Dermis microvascular lymphatic vessel endothelial cell (primary cell): ENCODE measurements around the gene HTRA3. TPM values are rescaled to one million over a fixed set of nuclear protein-coding genes. Genes with fewer than 3 reads are reported as not detected.
A peak's percentile ranks its signal among the peaks of the same experiment; 100 is the strongest.
"Not testable (repeated sequence)": the region's sequence is repeated elsewhere in the genome, so short reads cannot be mapped to it uniquely, and the experiment has no call there.

Experiments
- DNase-seq, 2 donors: peaks; one replicate each; pipeline versions ENCODE4 v3.0.0 to v3.0.0-alpha.2; 2010; ENCODE audit warnings: low read depth in 2 of 2
- total RNA-seq: library from RNA; depleted of rRNA; stranded (reverse); fragments of >200 nt; gene quantifications from 2 replicates; pipeline ENCODE4 v1.2.1, GENCODE V29; 2014

Gene HTRA3
- total RNA-seq, 1 donor from 2014 or later: 1.4 TPM

DNA sequence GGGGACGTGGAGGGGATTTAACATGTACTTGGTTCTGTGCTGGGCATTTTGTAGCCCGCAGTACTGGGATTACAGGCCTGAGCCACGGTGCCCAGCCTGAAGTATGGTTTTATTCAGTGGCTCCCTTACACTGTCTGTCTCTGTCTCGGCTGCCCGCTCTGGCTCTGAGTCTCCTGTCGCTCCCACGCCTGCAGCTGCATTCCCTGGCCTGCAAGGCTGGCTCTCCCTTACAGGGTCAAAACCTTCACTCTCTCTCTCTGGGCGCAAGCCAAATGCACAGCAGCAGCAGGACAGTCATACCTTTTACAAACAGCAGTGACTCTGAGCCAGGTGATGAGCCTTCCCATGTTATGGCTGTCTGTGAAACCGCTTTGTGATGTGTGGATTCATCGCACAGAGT lies 72.1 kb downstream of the HTRA3 start:
- no peak for DNase-seq

DNA sequence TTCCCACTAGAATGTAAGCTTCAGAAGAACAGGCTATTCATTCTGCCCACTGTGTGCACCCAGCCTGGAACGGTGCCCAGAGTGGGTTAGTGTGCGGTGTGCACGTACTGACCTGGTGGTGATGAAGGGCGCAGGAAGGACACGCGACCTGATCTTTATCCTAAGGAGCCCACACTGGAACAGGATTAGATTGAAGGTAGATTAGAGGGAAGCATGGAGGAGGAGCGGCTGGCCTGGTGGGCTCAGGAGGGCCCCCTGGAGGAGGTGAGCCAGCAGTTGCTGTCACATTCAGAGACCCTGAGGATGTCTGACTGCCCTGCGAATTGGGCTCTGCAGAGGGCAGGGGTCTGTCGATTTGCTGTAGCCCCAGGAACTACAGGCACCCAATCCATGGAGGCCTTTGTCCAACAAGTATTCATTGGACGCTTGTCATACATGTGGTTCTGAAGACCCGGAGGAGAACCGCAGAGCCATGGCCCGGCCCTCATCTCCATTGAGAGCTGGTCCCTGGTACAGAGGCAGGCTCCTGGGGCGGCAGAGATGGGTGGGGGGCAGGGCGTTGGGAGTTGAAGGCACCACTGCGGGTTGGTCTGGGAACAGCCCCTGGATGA lies 73.2 kb downstream of the HTRA3 start:
- DNase-seq: no peak

DNA sequence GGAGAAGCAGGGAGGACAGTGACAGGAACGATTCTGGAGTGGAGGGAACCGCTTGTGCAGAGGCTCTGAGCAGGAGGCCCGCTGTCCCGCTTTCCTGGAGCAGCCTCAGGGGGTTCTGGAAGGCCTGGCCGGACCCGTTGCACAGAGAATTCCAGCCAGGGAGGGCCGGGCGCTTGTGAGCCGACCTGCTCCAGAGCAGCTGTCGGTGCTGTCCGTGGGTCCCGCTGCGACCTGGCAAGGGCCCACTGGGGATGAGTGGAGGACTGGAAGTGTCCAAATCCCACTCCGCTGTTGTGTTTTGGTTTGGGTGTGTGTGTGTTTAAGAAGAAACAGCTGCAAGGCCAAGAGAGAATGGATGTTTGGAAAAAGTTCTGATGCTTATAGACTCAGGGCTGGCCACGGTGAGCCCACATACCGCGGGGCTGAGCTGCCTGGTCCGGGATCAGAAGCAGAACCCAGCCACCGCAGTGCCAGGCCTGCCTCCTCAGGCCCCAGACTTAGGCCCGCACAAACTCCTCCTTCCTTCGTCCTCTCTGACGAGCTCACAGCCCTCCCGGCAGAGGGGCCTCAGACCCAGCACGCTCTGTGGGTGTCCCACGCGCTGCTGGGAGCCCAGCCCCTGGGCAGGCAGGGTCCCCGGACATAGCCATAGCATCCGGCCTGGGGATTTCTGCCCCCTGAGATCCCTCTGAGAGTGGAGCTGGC lies 73.9 kb downstream of the HTRA3 start:
- DNase-seq: no peak

DNA sequence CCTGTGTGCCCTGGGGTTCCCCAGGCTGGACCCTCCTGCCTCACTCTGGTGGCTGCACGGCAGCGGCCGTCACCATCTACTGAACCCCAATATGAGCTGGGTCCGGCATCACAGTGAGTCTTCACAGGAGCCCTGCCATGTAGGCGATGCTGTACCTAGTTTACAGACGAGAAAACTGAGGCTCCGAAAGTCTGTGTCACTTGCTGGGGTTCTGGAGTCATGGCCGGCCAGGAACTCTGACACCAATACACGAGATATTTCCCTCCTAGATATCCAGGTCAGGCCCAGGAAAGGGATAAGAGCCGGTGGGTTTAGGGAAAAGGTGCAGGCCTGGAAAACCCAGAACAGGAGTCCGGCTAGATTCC lies 74.4 kb downstream of the HTRA3 start:
- DNase-seq: no peak

DNA sequence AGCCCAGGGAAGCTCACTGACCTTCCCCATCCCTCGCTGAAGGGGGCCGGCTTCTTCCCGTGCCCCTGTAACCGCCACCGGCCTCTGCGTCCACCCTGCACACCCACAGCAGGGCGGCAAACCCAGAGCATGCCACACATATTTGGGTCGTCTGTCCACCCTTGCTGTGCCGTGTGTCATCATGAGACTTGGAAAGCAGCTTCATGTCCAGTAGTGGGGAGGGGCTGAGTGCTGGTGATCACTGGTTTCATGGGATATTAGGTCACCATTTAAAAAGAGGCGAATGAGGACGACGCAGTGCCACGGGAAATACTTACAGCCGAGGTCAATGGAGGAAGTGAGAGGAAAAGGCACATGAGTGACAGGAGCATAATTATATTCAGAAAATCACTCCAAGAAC lies 74.8 kb downstream of the HTRA3 start:
- DNase-seq: no peak

DNA sequence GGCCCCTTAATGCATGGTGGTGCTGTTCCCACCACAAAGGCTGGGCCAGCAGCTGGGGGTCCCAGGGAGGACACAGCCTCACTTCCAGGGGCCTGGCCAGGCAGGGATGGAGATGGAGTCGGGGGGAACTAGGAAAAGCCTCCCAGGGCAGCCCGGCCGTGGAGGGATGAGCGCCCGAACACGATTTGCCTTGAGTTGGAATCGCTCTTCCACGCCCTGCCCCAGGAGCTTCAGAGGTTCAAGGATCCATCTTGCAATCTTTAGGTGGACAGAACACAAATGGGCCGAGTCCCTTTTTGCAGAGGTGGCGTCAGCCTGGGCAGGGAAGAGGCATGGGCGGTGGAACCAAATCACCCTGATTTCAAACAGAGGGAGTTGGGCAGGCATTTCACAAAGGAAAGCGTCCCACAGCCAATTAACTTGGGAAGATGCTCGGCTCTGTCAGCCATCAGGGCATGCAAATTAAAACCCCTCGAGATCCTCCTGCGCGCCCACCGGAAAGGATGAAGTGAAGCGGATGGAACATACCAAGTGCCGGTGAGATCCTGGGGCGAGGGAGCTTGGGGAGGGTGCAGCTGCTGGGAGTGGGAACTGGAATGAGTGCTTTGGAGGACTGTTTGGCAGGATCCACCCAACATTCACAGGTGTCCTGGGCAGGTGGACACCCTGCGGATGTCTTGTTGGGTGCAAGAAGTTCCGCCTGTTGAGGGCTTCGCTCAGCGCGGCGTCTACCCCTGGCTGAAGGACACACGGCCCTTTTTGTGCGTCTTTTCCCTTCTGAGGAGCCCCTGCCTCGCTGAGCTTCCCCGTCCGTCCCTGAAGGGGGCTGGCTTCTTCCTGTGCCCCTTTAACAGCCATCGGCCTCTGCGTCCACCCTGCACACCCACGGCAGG lies 75.7 kb downstream of the HTRA3 start:
- no peak for DNase-seq

DNA sequence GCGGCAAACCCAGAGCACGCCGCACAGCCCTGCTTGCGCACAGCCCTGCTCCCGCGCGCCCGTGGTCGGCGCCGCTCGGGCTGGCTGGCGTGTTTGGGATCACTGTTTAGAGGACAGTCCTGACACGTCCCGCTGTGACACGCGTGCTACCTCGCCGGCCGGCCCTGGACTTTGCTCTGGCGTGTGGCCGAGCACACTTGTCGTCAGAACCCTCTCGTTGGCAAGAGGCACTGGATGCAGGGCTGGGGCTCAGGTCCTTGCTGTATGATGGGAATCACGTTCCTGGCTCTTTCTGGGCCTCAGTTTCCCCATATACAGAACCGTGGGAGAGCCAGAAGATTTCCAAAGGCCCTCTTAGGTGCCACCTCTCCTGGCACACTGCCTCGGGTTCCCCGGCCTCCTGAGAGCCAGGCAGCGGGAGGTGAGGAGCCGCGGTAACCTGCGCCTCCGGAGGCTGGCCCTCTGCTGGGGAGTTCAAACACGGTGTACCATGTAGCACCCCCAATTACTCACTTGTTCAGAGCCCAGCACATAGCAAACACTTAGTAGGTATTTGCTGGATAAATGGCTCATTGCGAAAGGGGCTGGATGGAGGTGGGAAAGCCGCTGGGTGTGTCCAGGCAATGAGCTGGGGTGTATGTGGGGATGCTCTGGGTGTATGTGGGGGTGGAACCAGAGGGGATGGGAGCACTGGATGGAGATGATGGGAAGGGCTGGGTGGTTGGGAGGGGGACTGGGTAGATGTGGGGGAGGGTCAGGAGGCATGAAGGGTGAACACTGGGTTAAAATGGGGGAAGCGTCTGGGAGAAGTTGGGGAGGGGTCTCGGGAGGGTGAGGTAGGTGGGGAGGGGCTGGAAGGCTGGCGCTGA lies 76.6 kb downstream of the HTRA3 start:
- no peak for DNase-seq

DNA sequence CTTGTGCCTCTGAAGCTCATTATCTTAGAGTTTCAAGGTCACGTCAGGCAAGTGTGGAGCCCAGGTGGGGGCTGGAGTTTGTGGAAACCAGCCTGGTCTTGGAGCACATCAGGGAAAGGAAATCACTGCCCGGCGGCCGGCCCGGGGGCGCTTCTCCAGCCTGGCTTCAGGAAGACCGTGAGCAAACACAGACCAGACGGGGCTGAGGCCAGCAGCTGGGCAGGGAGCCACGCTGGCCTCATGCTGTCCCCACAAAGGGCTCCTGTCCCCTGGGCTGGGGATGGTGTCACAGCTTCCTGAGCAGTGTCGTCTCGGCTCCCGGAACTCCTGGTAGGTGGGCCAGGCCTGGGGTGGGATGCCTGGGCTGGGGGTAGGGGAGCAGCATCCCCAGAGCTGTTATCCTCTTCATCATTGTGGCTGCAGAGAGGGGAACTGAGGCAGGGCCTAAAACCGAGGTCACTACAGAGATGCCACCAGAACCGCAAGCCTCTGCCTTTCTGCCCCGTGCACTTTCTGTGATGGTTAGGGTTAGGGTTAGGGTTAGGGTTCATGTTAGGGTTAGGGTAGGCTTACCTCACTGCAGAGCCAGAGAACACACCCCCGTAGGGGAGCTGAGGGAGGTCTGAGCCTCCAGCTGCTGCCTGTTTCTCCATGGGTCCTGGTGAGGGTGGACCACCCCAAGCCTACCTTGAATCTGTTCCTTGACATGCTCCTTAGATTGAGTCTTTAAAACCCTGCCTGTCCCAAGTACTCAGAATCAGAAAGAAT lies 77.5 kb downstream of the HTRA3 start:
- DNase-seq: peak in 1 of 2 donors; percentile 29

DNA sequence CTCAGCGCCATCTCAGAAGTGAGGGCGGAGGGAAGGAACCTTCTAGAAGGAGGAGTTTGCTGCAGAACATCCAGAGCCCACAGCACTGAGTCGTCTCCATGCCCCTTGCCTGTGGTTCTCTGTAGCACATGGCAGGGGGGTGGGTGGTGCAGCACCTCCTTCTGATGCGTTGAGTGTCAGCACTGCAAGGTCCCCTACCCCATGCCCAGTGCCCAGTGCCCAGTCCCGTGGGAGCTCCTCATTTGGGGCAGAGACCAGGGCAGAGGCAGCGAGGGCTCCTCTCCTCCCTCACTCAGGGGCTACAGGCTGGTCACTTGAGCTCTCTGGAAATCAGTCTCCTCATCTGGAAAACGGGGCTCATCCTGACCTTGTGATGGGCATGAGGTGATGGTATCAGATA lies 78.1 kb downstream of the HTRA3 start:
- DNase-seq: no peak

DNA sequence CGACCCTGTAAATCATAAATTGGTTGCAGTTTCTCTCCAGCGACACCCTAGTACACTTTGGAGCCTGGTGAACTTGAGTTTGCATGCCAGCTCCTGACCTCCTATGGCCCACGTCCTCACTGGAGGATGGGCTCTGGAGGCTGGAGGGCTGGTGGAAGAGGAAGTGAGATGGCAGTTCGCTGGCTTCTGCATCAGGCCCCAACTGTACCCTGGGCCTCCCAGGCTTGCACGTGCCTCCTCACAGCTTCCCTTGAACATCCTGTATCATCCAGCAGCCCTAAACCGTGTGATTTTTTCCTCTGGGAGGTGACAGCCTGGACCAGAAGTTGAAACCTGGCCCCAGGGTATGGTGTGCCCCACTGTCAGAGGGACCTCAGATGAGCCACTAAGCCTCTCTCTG lies 78.5 kb downstream of the HTRA3 start:
- no peak for DNase-seq

DNA sequence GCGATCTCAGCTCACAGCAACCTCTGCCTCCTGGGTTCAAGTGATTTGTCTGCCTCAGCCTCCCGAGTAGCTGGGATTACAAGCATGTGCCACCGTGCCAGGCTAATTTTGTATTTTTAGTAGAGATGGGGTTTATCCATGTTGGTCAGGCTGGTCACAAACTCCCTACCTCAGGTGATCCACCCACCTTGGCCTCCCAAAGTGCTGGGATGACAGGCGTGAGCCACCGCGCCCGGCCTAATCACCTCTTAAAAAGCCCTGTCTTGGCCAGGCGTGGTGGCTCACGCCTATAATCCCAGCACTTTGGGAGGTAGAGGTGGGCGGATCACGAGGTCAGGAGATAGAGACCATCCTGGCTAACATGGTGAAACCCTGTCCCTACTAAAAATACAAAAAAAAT lies 79.7 kb downstream of the HTRA3 start:
- not testable (repeated sequence) for DNase-seq

DNA sequence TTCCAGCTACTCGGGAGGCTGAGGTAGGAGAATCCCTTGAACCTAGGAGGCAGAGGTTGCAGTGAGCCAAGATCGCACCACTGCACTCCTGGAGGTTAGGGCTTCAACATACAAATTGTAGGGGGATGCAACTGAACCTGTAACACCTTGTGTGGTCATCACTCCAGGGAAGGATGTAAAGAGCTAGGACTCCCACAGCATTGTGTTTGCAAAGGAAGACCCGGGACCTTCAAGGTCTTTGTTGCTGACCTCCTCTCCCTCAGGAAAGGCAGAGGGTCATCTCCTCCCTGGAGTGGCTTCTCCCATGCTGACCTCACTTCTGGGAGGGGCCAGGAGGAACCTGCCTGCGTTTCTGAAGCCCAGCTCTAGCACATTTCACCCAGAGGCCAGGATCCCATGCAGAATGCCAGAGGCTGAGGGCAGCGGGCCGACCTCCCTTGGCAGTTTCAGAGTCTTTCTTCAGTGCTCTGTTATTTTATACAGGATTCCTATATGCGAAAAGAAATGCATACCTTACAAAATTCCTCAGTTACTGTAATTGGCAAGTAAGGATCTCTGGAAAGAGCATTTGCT lies 80.2 kb downstream of the HTRA3 start:
- DNase-seq: no peak

DNA sequence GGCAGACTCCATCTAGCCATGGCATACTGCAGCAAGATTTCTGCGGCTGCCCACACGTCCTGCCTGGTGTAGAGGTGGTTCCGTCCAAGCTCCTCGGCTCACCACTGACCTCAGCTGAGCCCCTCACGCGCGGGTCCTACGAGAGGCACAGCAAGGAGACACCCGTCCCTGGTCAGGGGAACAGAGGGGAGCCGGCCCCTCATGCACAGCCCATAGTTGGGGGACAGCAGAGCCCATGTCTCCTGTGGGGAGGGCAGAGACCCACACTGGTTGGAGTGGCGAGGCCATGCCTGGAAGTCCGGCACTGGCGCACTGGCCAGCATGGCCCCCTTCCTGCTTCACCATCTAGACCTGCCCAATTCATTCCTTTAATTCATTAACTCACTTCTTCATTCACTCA lies 80.8 kb downstream of the HTRA3 start:
- DNase-seq: no peak

DNA sequence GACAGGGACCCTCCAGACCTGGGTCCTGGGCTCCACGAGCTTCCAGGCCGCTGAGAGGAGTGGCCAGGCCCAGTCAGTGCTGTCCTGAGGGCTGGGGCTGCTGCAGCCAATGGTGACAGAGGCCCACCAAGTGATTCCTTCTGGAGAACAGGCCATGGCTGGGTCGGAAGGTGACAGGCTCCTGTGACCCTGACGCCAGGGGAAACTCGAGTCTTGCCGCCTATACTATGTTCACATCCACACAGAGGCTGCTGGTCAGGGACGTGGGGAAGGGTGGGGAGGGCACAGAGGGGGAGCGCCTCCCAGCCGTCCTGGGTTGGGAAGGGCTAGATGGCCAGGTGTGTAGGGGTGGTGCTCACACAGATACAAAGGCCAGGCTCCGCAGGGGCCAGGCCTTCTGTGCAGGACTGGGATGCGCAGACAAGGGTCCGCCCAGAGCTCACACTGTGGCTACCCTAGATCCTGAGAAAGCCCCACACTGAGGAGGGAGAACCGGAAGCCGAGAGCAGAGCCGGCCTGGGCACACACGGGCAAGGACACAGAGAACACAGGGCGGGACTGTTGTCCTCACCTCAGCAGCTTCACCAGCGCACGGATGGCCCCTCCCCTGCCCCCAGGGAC lies 81.4 kb downstream of the HTRA3 start:
- DNase-seq: no peak

DNA sequence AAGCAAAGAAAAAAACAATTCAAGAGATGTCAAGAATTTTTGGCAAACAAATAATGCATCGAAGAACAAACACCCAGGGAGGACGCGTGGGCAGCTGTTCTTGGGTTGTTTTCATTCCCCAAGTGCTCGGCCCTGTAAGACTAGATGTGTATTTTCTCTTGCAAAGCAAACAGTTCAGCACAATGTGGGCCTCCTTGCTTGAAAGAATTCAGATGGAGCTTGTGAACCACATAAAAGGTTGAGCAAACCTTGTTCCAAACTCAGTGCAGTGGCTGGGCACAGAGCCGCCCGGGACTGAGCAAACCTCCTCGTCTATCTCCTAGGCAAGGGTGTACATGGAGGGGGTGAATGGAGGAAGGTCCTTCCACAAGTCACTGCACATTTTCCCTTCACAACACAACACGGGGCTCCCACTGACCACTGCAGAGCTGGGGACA lies 82.4 kb downstream of the HTRA3 start:
- no peak for DNase-seq

DNA sequence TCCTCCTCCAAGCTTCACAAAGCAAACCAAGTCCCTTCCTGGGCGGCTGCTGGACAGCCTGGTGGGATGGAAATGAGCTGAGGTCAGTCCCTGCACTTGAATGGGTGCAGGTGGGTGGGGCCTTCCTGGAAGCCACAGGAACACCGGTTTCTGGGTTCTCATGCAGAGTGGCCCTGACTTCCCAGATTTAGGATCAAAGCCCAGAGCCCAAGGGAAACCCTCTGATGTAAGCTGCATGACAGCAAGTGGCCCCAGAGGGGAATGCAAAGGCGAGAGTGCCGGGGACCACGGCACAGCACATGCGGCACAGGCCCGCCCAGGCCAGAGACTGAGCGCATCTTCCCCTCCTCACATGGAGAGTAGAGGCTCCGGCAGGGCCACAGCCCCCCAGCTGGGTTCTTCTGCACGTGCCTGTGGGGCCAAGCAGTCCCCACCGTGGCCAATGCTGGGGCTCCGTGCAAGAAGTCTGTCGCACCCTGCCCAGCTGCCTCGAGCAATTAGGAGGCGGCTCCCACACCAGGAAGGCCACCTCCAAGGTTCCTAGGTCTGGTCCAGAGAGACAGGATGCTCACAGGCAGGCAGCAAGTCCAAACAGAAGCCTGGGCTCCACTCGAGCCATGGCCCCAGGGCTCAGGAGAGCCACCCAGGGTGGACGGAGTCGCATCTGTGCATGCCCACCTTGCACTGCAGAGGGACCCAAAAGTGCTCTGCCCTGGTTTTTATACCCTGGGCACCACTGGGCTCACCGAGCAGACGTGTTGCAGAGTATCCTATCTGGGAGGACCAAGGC lies 83.0 kb downstream of the HTRA3 start:
- DNase-seq: no peak

DNA sequence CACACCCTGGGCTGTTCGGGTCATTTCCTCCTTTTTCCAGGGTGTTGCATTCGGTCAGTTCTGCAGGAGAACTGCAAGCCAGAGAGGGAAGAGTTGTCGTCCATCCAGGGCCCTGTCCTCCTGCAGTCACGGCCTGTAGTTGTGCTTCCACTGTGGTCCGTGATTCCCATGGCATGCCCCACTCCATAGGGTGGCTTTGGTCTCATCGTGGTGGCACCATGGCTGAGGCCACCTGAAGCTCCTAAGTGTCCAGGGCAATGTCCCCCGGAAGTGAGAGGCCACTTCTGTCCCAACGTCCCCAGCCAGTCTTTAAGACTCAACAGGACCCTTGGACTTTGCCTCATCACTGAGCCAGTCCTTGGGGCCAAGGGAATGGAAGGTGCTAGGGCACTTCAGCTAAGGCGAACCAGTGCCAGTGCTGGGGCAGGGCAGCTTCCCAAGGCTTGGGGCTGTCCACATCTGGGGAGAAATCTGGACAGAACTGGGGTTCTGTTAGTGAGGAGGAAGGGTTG lies 83.7 kb downstream of the HTRA3 start:
- DNase-seq: no peak

DNA sequence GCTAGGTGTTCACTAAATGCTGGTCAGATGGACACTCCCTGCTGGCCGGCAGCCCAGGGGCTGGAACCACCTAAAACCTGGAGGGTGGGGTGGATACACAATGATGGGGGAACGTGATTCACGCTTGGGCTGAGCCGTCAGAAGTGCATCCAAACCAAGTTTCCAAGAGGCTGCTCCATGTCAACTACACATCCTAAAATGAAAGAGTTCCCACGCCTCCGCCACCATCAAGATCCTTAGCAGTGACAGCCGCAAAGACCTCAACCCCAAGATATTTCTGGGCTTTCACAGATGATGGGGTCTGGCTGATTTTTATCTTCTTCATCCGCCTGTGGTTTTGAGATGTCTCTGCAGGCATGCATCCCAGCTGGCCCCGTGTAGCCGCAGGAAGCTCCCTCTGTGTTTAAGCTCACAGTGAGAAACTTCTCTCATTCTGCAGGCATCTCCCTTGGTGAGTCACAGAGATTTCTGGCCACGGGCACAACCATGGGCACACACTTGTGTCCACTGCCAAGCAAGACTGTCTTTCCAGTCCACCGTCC lies 84.4 kb downstream of the HTRA3 start:
- DNase-seq: no peak

DNA sequence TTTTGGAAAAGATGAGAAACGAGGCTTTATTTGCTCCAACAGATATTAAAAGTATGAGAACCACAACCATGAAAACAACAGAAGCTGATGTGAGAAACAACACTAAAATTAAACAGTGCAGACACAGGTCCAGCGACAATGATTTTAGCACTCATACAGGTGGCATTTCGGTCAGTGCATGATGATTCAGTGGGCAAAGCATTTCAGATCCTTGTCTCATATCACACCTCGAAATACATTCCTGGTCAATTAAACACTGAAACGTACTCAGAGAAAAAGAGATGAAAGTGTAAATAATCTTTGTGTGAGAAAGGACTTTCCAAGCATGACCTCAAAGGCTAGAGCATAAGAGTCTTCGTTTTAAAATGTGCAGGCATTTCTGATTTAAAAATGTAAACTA lies 85.8 kb downstream of the HTRA3 start:
- no peak for DNase-seq
